ENCODE data around the gene CRYBA2.

- TF ChIP-seq POLR2AphosphoS5 (IDR thresholded peaks at IDR 0.05; ENCODE audit: borderline replicate concordance, low read depth, low read length) (no peak), EZH2 (IDR thresholded peaks at IDR 0.05) (no peak)
Measured at GRCh38 chr2:218979846-218980734, 13.1 kb downstream of the CRYBA2 start.
